Muscle layer of duodenum (tissue), 2 donors: ENCODE data around the gene PCED1B.
"Not testable (repeated sequence)": the region's sequence is repeated elsewhere in the genome, so short reads cannot be mapped to it uniquely, and the experiment has no call there.

Source experiments
- H3K27ac ChIP-seq: one replicate; pipeline ENCODE4 v1.7.0; 2013; ENCODE audit warnings: mild to moderate bottlenecking, low read length
- H3K27me3 ChIP-seq: one replicate; pipeline ENCODE4 v1.7.0; 2013; ENCODE audit warnings: low read depth, mild to moderate bottlenecking, control low read depth, low read length
- H3K36me3 ChIP-seq, 2 donors: one replicate each; pipeline ENCODE4 v1.7.0; 2013; ENCODE audit warnings: low read length in 2 of 2, control low read depth in 1 of 2, mild to moderate bottlenecking in 1 of 2; ENCODE audit not compliant: insufficient read depth in 2 of 2, control insufficient read depth in 1 of 2
- H3K4me1 ChIP-seq, 2 donors: one replicate each; pipeline ENCODE4 v1.7.0; 2013; ENCODE audit warnings: low read length in 2 of 2, mild to moderate bottlenecking in 2 of 2, control low read depth in 1 of 2, moderate library complexity in 1 of 2; ENCODE audit not compliant: insufficient read depth in 2 of 2, control insufficient read depth in 1 of 2
- H3K4me3 ChIP-seq, 2 donors: one replicate each; pipeline ENCODE4 v1.7.0; 2013; ENCODE audit warnings: low read length in 2 of 2, low read depth in 1 of 2, mild to moderate bottlenecking in 1 of 2
- H3K9me3 ChIP-seq, 2 donors: one replicate each; pipeline ENCODE4 v1.7.0; 2013; ENCODE audit warnings: low read length in 2 of 2, control low read depth in 1 of 2, mild to moderate bottlenecking in 1 of 2; ENCODE audit not compliant: control insufficient read depth in 1 of 2
- donor health status: healthy.

The PCED1B gene

DNA sequence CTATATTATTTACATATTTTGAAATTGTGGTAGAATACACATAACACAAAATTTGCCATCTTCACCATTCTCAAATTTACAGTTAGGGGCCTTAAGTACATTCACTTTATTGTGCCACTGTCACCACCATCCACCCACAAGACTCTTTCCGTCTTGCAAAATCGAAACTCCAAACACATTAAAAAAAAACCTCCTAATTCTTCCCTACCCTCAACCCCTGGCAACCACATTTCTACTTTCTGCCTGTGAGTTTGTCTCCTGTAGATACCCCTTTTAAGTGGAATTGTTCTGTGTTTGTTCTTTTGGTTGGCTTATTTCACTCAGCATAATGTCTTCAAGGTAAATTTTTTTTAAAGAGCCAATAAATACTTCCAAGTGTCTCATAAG is 32.0 kb downstream of the PCED1B start:
- no peaks in the 10 kb centered on the region for H3K4me1 ChIP-seq
- no peaks in the 10 kb centered on the region for H3K27me3 ChIP-seq
- H3K9me3 ChIP-seq = no peaks in the 10 kb centered on the region
- no peaks in the 10 kb centered on the region for H3K36me3 ChIP-seq
- H3K4me3 ChIP-seq = no peak overlapping the region
- no peak overlapping the region for H3K27ac ChIP-seq

DNA sequence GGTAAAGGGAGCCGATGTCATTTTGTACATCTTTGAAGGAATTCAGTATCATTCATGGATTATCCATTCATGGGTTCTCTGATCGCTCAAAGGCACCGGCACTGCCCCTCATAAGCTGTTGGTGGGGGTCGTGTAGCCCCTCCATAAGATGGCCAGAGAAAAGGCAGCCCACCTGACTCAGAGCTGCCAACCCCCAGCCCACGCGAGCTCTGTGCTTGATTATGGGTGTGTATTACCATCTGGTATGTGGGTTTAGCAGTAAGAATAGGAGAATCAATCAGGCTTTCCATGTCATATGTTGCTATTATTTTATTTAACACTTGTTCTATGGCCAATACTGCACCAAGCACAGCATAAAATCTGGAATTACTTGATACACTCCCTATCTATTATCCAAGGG is 32.4 kb downstream of the PCED1B start:
- Histone ChIP-seq H3K4me3 (no peak overlapping the region), H3K27me3 (no peaks in the 10 kb centered on the region), H3K4me1 (no peaks in the 10 kb centered on the region), H3K36me3 (no peaks in the 10 kb centered on the region), H3K27ac (no peak overlapping the region), H3K9me3 (no peaks in the 10 kb centered on the region)

- Histone ChIP-seq H3K27ac (no peak overlapping the region), H3K27me3 (no peaks in the 10 kb centered on the region), H3K36me3 (no peaks in the 10 kb centered on the region), H3K4me3 (no peak overlapping the region), H3K4me1 (no peaks in the 10 kb centered on the region), H3K9me3 (no peaks in the 10 kb centered on the region)
These were observed 33.3 kb downstream of the PCED1B start for GRCh38 chr12:47112679-47113078.

GRCh38 chr12:47114481-47114892 is 35.1 kb downstream of the PCED1B start:
- Histone ChIP-seq H3K36me3 (no peaks in the 10 kb centered on the region), H3K4me3 (no peak overlapping the region), H3K9me3 (no peaks in the 10 kb centered on the region), H3K27ac (no peak overlapping the region), H3K27me3 (no peaks in the 10 kb centered on the region), H3K4me1 (no peaks in the 10 kb centered on the region)

DNA sequence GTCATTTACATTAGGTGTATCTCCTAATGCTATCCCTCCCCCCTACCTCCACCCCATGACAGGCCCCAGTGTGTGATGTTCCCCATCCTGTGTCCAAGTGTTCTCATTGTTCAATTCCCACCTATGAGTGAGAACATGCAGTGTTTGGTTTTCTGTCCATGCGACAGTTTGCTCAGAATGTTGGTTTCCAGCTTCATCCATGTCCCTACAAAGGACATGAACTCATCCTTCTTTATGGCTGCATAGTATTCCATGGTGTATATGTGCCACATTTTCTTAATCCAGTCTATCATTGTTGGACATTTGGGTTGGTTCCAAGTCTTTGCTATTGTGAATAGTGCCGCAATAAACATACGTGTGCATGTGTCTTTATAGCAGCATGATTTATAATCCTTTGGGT is 37.9 kb downstream of the PCED1B start:
- not testable (repeated sequence) for H3K4me3 ChIP-seq, H3K9me3 ChIP-seq, H3K27me3 ChIP-seq, H3K4me1 ChIP-seq, H3K27ac ChIP-seq, H3K36me3 ChIP-seq

- Histone ChIP-seq H3K27me3 (no peaks in the 10 kb centered on the region), H3K4me1 (no peaks in the 10 kb centered on the region), H3K36me3 (no peaks in the 10 kb centered on the region), H3K27ac (no peak overlapping the region), H3K9me3 (no peaks in the 10 kb centered on the region), H3K4me3 (no peak overlapping the region)
These were observed 41.3 kb downstream of the PCED1B start for GRCh38 chr12:47120736-47121135.

DNA sequence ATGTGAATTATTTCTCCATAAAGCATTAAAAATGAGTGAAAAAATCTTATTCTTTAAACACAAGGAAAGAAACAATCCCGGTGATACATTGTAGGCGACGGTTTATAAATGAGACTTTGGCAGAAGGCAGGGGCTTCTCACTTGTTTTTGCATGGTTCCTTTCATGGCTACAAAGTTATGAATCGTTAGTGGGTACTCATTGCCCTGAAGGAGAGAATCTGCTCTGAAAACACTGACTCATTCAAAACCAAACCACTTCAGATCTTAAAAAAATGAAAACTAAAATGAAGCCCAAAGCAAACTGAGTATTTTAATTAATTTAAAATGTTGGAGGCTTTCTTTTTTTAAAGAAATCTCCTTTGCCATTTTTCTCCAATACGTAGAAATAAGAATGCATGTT is 41.7 kb downstream of the PCED1B start:
- H3K4me3 ChIP-seq = no peak overlapping the region
- no peaks in the 10 kb centered on the region for H3K36me3 ChIP-seq
- H3K27me3 ChIP-seq = no peaks in the 10 kb centered on the region
- no peak overlapping the region for H3K27ac ChIP-seq
- no peaks in the 10 kb centered on the region for H3K9me3 ChIP-seq
- no peaks in the 10 kb centered on the region for H3K4me1 ChIP-seq

DNA sequence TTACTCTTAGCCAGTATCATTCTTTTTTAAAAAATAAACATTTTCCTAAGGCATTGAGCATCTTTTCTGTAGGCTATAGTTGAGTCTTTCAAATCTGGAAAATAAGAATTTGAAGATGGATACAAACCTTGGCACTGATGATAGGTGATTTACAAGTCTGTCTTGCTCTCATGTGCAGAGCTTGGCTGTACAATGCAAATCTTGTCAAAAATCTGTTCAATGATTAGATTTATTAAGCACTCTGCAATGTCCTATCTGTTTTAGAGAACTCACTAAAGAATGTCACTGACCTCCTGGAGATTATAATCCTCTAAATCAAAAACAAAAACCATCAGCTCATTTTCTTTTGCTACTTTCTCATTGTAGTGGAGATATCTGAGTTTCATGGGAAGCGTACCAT is 43.2 kb downstream of the PCED1B start:
- Histone ChIP-seq H3K27me3 (no peaks in the 10 kb centered on the region), H3K4me1 (no peaks in the 10 kb centered on the region), H3K27ac (no peak overlapping the region), H3K9me3 (no peaks in the 10 kb centered on the region), H3K36me3 (no peaks in the 10 kb centered on the region), H3K4me3 (no peak overlapping the region)

DNA sequence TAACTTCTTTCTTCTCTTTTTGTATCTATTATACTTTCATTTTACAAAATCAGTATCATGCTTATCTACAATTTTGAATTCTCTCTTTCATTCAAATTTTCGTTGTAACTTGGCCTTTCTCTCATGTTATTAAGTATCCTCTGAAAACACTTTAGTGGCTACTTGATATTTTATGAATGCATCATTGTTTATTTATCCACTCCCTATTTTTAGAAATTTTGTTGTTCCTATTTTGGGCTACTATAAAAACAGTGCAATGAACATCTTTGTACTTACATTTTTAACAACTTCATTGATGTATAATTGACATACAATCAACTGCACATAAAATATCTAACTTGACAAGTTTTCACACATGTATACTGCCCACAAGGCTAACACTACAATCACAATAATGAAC is 44.3 kb downstream of the PCED1B start:
- Histone ChIP-seq H3K36me3 (no peaks in the 10 kb centered on the region), H3K27me3 (no peaks in the 10 kb centered on the region), H3K4me3 (no peak overlapping the region), H3K9me3 (no peaks in the 10 kb centered on the region), H3K4me1 (no peaks in the 10 kb centered on the region), H3K27ac (no peak overlapping the region)

GRCh38 chr12:47124451-47124850 is 45.0 kb downstream of the PCED1B start:
- no peak overlapping the region for H3K4me3 ChIP-seq
- H3K4me1 ChIP-seq = no peaks in the 10 kb centered on the region
- no peaks in the 10 kb centered on the region for H3K36me3 ChIP-seq
- no peaks in the 10 kb centered on the region for H3K27me3 ChIP-seq
- no peak overlapping the region for H3K27ac ChIP-seq
- no peaks in the 10 kb centered on the region for H3K9me3 ChIP-seq

DNA sequence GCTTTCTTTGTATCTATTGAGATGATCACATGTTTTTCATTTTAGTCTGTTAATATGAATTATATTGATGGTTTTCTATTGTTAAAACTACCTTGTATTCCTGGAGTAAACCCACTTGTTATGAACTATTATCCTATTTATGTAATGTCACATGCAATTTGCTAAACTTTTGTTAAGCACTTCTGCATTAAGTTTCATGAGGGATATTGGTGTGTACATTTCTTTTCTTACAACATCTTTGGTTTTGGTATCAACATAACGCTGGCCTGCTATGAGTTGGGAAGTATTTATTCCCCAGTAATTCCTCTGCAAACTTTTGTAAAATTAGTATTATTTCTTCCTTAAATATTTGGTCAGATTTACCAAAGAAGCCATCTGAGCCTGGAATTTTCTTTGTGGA is 46.8 kb downstream of the PCED1B start:
- no peak overlapping the region for H3K4me3 ChIP-seq
- H3K4me1 ChIP-seq = no peaks in the 10 kb centered on the region
- H3K27me3 ChIP-seq = no peaks in the 10 kb centered on the region
- H3K27ac ChIP-seq = no peak overlapping the region
- H3K36me3 ChIP-seq = no peaks in the 10 kb centered on the region
- H3K9me3 ChIP-seq = no peaks in the 10 kb centered on the region

GRCh38 chr12:47131011-47131410 is 51.6 kb downstream of the PCED1B start:
- Histone ChIP-seq H3K9me3 (no peaks in the 10 kb centered on the region), H3K27ac (no peak overlapping the region), H3K4me1 (no peaks in the 10 kb centered on the region), H3K36me3 (no peaks in the 10 kb centered on the region), H3K27me3 (no peaks in the 10 kb centered on the region), H3K4me3 (no peak overlapping the region)
